OCI-LY1 (cell line): ENCODE measurements around the gene SLC9A7.

ENCODE experiments used
- EZH2 ChIP-seq: fragments of 200-600 bp; sonication (generic), shearing (Covaris generic); IDR thresholded peaks from 2 replicates; pipeline ENCODE4 v1.8.0; 2017; ENCODE audit warnings: borderline replicate concordance, mixed run types, mild to moderate bottlenecking, antibody characterized with exemption, low read length, moderate library complexity, mixed read lengths
- TF ChIP-seq, protein P1 (sequence below): fragments of 200-600 bp; sonication (generic), shearing (Covaris generic); IDR thresholded peaks from 2 replicates; pipeline ENCODE4 v1.5.1; 2017; ENCODE audit warnings: mild to moderate bottlenecking, antibody characterized with exemption, low read length, moderate library complexity, mixed read lengths

DNA sequence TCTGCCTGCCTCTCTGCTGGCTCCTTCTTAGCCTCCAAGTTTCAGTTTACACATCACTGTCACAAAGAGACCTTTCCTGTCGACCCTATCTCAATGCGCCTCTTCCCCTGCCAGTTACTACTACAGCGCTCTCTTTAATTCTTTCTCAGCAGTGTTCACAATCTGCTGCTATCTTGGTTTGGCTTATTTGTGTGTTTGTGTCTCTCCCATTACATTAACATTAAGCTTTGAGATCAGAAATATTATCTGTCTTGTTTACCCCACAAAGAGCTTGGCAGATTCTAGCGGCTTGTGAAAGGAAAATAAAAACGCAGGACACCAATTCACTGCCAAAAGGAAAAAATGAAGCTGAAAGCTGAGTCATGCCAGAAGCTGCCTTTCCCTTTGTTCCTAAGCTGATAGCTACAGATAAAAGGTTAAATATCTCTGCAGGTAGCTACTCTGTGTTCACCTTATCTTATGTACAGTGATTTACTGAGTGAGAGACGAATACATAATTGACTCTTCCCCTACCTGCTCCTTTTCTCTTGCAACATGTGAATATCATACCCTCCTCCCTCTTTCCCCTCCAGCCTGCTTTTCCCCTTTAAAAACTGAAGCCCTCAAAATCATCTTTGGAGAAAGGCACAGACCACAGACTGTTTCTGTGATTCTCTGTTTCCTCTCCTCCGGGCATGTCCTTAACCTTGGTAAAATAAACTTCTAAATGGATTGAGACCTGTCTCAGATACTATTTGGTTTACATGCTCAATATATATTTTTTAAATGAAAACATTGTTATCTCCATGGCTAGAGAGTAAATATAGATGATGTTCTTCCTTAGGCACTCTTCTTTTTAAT lies 19.3 kb upstream of the SLC9A7 start:
- TF ChIP-seq, protein P1, sequence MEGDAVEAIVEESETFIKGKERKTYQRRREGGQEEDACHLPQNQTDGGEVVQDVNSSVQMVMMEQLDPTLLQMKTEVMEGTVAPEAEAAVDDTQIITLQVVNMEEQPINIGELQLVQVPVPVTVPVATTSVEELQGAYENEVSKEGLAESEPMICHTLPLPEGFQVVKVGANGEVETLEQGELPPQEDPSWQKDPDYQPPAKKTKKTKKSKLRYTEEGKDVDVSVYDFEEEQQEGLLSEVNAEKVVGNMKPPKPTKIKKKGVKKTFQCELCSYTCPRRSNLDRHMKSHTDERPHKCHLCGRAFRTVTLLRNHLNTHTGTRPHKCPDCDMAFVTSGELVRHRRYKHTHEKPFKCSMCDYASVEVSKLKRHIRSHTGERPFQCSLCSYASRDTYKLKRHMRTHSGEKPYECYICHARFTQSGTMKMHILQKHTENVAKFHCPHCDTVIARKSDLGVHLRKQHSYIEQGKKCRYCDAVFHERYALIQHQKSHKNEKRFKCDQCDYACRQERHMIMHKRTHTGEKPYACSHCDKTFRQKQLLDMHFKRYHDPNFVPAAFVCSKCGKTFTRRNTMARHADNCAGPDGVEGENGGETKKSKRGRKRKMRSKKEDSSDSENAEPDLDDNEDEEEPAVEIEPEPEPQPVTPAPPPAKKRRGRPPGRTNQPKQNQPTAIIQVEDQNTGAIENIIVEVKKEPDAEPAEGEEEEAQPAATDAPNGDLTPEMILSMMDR, result no peak
- no peak for TF ChIP-seq EZH2
